GDM1 (cell line): ENCODE data around the gene ERCC1.
"Not testable (repeated sequence)": the region's sequence is repeated elsewhere in the genome, so short reads cannot be mapped to it uniquely, and the experiment has no call there.

Experiments
- DNase-seq: peaks from one replicate; lab custom pipeline; 2025; lab: John Stamatoyannopoulos, UW

ERCC1 gene

GRCh38 chr19:45429896-45430295 lies 6.2 kb upstream of the ERCC1 start:
- DNase-seq = not testable (repeated sequence)

DNA sequence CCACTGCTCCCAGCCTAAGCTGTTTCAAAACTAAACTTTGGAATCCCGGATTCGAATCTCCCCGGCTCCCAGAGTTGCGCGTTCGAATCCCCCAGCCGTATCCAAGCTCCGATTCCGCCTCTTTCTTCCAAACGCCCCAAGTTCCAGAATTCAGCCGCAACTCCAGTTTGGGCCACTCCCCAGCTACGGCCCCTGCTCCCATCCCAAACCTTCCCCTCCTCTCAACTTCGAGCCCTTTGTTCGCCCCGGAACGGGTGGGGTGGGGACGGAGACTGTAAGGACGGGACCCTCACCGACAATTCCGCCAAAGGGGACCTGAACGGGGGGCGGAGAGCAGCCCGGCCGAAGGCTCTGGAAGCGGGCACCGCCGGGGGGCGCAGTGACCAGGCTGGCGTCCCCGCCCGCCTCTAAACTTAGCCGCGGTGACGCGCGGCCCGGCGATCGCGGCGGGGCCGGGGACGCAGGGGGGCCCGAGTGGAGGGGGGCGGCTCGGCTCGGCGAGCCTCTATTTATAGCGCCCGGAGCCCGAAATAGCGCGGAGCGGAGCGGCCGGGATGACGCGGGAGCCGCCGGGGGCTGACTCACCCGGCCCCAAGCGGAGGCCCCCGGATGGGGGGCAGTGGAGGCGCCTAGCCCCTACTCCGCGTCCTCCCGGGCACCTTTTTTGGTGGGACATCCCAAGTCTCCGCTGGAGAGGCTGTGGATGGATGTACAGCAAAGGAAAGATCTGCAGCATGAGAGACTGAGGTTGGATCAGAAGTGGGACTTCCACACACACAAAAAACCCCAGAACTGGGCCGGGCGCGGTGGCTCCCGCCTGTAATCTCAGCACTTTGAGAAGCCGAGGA lies 4.9 kb upstream of the ERCC1 start:
- DNase-seq = no peak

DNA sequence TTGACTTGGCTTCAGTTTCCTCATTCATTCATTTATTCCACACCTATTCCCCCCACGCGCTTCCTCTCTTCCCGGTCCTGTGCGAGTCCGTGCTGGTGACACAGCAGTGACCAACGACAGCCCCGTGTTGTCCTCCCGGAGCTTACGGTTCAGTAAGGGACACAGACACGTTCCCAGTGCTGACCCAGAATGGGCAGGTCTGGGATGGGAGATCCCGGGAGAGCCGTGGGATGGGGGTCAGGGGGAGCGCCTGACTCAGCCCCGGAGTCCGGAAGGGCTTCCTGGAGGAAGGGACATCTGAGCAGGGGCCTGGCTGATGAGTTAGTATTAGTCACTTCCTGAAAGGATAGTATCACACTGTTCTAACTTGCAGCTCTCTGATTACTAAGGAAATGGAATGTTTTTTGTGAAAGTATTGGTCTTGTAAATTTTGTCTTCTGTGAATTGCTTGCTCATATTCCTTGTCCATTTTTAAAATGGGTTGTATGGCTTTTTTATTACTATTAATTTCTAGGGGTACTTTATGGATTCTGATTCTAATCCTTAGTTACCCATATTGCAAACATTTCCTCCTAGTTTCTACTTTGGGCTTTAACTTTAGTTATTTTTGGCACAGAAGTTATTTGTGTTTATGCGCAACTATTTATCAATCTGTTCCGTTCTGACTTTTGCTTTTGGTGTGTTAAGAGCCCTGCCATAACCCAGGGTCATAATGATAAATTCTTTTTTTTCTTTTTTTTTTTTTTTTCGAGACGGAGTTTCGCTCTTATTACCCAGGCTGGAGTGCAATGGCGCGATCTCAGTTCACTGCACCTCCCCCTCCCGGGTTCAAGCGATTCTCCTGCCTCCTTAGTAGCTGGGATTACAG lies 708 bp upstream of the ERCC1 start:
- peak; percentile 21 for DNase-seq

GRCh38 chr19:45423033-45423588 lies 606 bp downstream of the ERCC1 start:
- DNase-seq = no peak

- DNase-seq = no peak
Observed at GRCh38 chr19:45421947-45422498, 1.7 kb downstream of the ERCC1 start.

DNA sequence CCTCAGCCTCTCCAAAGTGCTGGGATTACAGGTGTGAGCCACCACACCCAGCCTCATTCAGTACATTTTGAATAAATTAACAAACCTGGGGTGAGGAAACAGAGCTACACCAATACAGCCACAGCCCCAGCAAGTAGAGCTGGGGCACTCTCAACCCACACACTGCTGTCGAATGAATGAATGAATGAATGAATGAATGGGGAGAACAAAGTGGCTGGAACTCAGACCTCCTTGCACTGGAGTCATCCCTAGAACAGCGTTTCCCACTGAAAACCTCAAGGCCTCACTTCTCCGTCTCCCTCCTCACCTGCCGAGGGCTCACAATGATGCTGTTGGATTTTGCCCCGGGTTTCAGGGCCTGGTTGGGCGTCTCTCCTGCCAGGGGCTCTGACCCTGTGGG lies 2.8 kb downstream of the ERCC1 start:
- no peak for DNase-seq

DNA sequence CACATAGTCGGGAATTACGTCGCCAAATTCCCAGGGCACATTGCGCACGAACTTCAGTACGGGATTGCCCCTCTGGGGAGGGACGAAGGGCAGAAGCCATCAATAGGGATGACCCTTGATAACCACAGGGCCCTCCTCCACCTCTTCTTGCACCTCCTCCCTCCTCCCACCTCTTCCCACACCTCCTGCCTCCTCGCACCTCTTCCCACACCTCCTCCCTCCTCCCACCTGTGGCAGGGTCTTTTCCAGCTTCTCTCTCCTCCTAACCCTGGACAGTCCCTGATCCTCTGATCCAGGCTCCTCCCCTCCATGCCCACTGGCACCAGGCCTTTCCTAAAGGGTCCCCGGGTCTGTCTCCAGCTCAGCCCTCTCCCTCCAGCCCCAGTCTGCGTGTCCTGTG lies 3.4 kb downstream of the ERCC1 start:
- DNase-seq = no peak

DNA sequence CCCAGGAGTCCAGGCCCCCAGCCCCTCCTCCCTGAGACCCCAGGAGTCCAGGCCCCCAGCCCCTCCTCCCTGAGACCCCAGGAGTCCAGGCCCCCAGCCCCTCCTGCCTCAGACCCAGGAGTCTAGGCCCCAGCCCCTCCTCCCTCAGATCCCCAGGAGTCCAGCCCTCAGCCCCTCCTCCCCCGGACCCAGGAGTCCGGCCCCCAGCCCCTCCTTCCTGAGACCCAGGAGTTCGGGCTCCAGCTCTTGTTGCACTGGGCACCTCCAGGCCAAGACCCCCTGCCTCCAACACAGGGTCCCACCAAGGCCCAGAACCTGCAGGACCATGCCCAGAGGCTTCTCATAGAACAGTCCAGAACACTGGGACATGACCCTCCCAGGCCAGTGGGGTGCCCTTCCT lies 3.8 kb downstream of the ERCC1 start:
- DNase-seq = no peak

GRCh38 chr19:45419396-45419795 lies 4.3 kb downstream of the ERCC1 start:
- DNase-seq = peak; percentile 48

GRCh38 chr19:45418802-45419201 lies 4.9 kb downstream of the ERCC1 start:
- DNase-seq = no peak

DNA sequence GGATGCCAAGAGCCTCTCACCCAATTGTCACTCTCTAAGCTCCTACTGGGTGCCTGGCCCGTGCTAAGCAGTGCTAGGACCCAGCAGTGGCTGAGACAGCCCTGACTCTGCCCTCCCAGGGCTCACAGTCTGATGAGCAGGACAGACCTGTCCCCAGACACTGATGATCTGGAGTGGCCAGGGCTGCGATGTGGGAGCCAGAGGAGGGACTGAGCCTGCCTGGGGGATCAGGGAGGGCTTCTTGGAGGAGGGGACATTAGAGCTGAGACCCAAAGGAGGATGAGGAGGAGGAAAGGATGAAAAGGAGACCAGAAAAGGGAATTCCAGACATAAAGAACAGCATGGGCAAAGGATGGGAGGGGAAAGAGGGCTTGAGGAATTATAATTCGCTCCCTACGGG lies 6.6 kb downstream of the ERCC1 start:
- no peak for DNase-seq

DNA sequence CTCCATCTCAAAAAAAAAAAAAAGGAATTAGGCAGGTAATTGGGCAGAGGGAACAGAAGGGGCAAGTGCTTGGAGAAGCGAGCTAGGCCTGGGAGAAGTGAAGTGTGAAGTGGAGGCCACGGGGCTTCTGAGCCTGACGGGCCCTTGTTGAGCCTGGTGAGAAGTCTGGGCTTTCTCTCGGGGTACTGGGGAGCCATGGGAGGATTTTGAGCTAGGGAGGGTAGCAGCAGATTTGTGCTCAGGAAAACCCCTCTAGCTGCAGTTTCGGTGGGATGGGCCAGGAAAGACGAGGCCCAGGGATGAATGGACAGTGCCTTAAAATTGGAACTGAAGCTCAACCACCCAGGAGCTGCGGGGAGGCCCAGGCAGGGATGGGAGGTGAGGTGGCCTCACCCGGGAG lies 9.2 kb downstream of the ERCC1 start:
- DNase-seq = no peak

- DNase-seq = no peak
Observed at GRCh38 chr19:45413497-45413896, 10.2 kb downstream of the ERCC1 start.

GRCh38 chr19:45410330-45410729 lies 13.4 kb downstream of the ERCC1 start:
- DNase-seq = not testable (repeated sequence)

GRCh38 chr19:45409557-45409920 lies 14.2 kb downstream of the ERCC1 start:
- DNase-seq = no peak

DNA sequence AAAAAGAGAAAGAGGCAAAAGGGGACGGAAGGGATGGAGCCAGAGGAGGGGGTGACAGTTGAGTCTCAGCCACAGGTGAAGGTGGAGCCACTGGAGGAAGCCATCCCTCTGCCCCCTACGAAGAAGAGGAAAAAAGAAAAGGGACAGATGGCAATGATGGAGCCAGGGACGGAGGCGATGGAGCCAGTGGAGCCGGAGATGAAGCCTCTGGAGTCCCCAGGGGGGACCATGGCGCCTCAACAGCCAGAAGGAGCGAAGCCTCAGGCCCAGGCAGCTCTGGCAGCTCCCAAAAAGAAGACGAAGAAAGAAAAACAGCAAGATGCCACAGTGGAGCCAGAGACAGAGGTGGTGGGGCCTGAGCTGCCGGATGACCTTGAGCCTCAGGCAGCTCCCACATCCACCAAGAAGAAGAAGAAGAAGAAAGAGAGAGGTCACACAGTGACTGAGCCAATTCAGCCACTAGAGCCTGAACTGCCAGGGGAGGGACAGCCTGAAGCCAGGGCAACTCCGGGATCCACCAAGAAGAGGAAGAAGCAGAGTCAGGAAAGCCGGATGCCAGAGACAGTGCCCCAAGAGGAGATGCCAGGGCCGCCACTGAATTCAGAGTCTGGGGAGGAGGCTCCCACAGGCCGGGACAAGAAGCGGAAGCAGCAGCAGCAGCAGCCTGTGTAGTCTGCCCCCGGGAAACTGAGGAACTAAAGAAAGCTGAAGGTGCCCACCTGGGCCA lies 14.7 kb downstream of the ERCC1 start:
- DNase-seq = no peak

DNA sequence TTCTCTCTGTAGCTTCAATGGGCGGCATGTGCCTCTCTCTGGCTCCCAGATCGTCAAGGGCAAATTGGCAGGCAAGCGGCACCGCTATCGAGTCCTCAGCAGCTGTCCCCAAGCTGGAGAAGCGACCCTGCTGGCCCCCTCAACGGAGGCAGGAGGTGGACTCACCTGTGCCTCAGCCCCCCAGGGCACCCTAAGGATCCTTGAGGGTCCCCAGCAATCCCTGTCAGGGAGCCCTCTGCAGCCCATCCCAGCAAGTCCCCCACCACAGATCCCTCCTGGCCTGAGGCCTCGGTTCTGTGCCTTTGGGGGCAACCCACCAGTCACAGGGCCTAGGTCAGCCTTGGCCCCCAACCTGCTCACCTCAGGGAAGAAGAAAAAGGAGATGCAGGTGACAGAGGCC lies 15.6 kb downstream of the ERCC1 start:
- DNase-seq = no peak

GRCh38 chr19:45407585-45407984 lies 16.1 kb downstream of the ERCC1 start:
- not testable (repeated sequence) for DNase-seq

- DNase-seq = no peak
Observed at GRCh38 chr19:45407091-45407375, 16.7 kb downstream of the ERCC1 start.

DNA sequence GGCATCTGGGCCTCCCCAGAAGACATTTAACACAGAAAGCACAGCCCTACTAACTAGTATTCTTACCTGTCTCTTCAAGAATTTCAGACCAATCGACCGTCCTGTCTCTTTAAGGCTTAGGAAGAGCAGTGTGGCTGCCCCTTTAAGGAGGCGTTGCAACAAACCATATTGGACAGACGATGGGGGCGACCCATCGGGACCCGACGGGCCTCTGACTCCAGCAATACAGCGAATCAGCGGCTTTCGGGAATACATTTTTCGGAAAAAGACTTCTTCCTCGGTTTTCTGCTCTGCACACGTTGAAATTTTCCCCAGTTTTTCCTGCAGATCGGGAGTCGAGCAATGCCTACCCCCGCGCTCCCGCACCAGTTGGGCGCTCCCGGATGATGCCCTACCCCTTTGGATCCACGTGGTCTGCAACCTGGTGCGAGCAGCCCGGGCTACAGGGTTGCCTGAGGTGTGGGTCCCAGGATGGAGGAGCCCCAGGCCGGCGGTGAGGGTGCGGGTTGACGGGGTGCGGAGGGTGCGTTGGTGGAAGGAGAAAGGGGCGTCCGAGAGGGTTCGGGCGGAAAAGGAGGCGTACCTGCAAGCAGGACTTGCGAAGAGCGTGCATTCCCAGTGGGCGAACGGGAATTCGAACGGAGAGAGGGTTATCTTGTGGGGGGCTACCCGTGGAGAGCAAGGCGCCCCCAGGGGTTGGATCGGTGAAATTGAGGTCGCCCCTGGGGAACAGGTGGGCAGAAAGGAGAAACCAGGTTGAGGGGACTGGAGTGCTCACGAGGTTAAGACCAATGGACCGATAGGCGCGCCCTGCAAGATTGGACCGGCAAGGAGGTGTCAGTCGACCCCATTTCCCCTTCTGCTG lies 17.3 kb downstream of the ERCC1 start, which contains the start of gene POLR1G:
Gene POLR1G (plus strand): TSS at position 419 of the 865 bp plus-strand sequence. CDS start 53 bp downstream, at position 472.
- DNase-seq = peak; percentile 77
